Neural crest cell (in vitro differentiated cells): ENCODE results near the gene SLC5A10. TPM values are rescaled to one million over a fixed set of nuclear protein-coding genes. Genes with fewer than 3 reads are reported as not detected.
"Not testable (repeated sequence)": the region's sequence is repeated elsewhere in the genome, so short reads cannot be mapped to it uniquely, and the experiment has no call there.

ENCODE experiments used
- DNase-seq: peaks from one replicate; pipeline ENCODE4 v3.0.0; 2021; ENCODE audit warnings: low read depth, mixed read lengths, low spot score
- H3K27ac Mint-ChIP-seq: one replicate; pipeline ENCODE4 v1.8.0; 2021; ENCODE audit warnings: mild to moderate bottlenecking, mixed read lengths; ENCODE audit not compliant: unreplicated experiment
- H3K27me3 Mint-ChIP-seq: 2 replicates; pipeline ENCODE4 v1.8.0; 2021; ENCODE audit warnings: low read depth, mild to moderate bottlenecking, mixed read lengths
- H3K36me3 Mint-ChIP-seq: 2 replicates; pipeline ENCODE4 v1.8.0; 2021; ENCODE audit warnings: low read depth, mild to moderate bottlenecking, mixed read lengths
- H3K4me1 Mint-ChIP-seq: 2 replicates; pipeline ENCODE4 v1.8.0; 2021; ENCODE audit warnings: mixed read lengths
- H3K4me3 Mint-ChIP-seq: one replicate; pipeline ENCODE4 v1.8.0; 2021; ENCODE audit warnings: mild to moderate bottlenecking, mixed read lengths
- H3K9me3 Mint-ChIP-seq: 2 replicates; pipeline ENCODE4 v1.8.0; 2021; ENCODE audit warnings: mixed read lengths
- total RNA-seq: library from RNA; stranded (reverse); gene quantifications from 2 replicates; pipeline ENCODE4 v1.2.1, GENCODE V29; 2021
- TF ChIP-seq, protein P1 (sequence below): fragments of 200-600 bp; sonication (generic); conservative IDR thresholded peaks from 2 replicates; pipeline ENCODE4 v1.5.0; 2021; ENCODE audit warnings: antibody characterized with exemption, mild to moderate bottlenecking

The SLC5A10 gene
- total RNA-seq, 1 donor from 2014 or later, result not detected

DNA sequence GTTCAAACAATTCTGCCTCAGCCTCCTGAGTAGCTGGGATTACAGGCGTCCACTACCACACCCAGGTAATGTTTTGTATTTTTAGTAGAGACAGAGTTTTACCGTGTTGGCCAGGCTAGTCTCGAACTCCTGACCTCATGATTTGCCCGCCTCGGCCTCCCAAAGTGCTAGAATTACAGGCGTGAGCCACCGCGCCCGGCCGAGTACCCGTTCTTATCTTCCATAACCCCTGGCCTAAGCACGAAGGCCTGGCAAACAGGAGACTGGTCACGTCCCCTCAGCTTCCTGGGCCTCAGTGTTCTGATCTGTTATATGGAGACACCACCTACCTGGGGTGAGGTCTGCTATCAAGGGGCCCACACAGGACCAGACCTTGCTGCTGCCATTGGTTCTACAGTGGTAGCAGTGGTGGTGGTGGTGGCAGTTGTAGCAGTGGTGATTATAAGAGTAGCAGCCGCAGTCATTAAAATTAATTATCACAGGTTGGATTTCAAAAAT, 1.3 kb downstream of the SLC5A10 start:
- TF ChIP-seq, protein P1, sequence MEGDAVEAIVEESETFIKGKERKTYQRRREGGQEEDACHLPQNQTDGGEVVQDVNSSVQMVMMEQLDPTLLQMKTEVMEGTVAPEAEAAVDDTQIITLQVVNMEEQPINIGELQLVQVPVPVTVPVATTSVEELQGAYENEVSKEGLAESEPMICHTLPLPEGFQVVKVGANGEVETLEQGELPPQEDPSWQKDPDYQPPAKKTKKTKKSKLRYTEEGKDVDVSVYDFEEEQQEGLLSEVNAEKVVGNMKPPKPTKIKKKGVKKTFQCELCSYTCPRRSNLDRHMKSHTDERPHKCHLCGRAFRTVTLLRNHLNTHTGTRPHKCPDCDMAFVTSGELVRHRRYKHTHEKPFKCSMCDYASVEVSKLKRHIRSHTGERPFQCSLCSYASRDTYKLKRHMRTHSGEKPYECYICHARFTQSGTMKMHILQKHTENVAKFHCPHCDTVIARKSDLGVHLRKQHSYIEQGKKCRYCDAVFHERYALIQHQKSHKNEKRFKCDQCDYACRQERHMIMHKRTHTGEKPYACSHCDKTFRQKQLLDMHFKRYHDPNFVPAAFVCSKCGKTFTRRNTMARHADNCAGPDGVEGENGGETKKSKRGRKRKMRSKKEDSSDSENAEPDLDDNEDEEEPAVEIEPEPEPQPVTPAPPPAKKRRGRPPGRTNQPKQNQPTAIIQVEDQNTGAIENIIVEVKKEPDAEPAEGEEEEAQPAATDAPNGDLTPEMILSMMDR, result no peak
- Mint-ChIP-seq H3K4me3 (no peak overlapping the region), H3K9me3 (no peaks in the 10 kb centered on the region), H3K27ac (no peak overlapping the region), H3K4me1 (no peaks in the 10 kb centered on the region), H3K36me3 (no peaks in the 10 kb centered on the region), H3K27me3 (no peaks in the 10 kb centered on the region)
- no peak for DNase-seq

DNA sequence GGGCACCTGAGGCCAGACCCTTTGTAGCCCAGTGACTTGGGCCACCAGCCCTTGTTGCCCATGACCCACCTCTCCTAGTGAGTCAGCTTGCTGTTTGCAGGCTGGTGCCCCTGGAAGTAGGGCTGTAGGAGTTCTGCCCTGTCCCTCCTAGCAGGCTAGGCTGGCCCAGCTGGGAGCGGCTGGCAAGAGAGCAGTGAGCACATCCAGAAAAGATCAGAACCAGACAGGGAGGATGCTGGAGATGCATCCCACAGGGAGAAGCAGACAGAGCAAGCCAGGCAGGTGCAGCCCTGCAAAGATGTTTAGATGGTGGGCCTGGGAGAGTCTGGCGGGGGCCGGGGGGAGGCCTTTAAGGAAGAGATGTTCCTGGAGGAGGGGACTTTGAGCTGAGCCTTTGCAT, 2.4 kb downstream of the SLC5A10 start:
- Mint-ChIP-seq H3K4me1 (no peaks in the 10 kb centered on the region), H3K9me3 (no peaks in the 10 kb centered on the region), H3K27ac (peak overlapping the region; percentile 52), H3K27me3 (no peaks in the 10 kb centered on the region), H3K36me3 (no peaks in the 10 kb centered on the region), H3K4me3 (no peak overlapping the region)
- TF ChIP-seq, protein P1, result no peak
- DNase-seq, result no peak

DNA sequence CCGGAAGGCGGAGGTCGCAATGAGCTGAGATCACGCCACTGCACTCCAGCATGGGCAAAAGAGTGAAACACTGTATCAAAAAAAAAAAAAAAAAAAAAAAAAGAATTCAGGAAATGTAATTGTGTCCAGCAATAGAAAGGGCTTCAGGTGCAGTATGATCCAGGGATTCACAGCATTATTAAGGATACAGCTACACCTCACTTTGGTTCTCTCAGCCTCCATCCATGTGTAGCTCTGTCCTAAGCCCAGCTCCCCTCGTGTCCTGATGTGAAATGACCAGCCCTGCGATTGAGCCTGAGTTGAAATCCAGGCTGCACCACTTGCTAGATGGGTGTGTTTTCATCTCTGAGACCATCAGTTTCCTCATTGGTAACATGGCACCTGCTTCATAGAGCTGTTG, 3.0 kb downstream of the SLC5A10 start:
- Mint-ChIP-seq H3K9me3 (no peaks in the 10 kb centered on the region), H3K4me3 (no peak overlapping the region)

DNA sequence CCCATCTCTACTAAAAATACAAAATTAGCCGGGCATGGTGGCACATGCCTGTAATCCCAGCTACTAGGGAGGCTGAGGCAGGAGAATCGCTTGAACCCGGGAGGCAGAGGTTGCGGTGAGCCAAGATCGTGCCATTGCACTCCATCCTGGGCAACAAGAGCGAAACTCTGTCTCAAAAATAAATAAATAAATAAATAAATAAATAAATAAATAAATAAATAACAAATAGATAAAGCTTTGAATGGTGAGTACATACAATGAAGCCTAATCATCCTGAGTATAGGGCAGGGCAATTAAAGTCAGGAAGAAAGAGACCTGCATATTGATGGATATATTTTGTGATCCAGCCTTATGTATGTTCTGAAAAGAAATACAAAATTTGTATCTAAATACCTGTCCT, 4.1 kb downstream of the SLC5A10 start:
- not testable (repeated sequence) for H3K4me3 Mint-ChIP-seq, H3K27ac Mint-ChIP-seq, H3K9me3 Mint-ChIP-seq, H3K36me3 Mint-ChIP-seq, H3K27me3 Mint-ChIP-seq, H3K4me1 Mint-ChIP-seq, DNase-seq

More for the DNA sequence above, 3.0 kb downstream of the SLC5A10 start:
- Mint-ChIP-seq H3K4me1 (no peaks in the 10 kb centered on the region), H3K36me3 (no peaks in the 10 kb centered on the region), H3K27me3 (no peaks in the 10 kb centered on the region), H3K27ac (no peak overlapping the region)
- TF ChIP-seq, protein P1, result no peak
- DNase-seq, result no peak

DNA sequence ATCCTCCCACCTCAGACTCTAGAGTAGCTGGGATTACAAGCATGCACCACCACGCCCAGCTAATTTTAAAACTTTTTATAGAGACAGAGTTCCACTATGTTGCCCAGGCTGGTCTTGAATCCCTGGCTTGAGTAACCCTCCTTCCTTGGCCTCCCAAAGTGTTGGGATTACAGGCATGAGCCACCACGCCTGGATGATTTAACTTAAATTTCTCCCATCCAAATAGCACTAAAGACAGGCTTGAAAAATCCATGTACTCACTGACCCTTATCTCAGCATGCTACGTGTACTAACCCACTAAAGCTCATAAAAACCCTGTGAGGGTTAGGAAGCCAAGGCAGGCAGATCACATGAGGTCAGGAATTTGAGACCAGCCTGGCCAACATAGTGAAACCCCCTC, 4.6 kb downstream of the SLC5A10 start:
- DNase-seq, result no peak
- Mint-ChIP-seq H3K9me3 (no peaks in the 10 kb centered on the region), H3K4me3 (no peak overlapping the region), H3K36me3 (no peaks in the 10 kb centered on the region), H3K27me3 (no peaks in the 10 kb centered on the region), H3K4me1 (no peaks in the 10 kb centered on the region), H3K27ac (no peak overlapping the region)
- TF ChIP-seq, protein P1, result no peak

DNA sequence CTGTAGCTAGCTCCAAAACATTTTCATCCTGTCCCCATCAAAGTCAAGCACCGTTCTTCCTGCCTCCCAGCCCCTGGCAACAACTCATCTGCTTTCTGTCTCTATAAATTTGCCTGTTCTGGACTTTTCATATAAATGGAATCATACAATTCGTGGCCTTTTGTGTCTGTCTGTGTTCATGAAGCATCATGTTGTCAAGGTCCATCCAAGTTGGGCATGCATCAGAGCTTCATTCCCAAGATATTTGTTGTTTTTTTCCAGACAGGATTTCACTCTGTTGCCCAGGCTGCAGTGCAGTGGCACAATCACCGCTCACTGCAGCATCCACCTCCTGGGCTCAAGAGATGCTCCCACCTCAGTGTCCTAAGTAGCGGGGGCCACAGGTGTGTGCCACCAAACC, 5.9 kb downstream of the SLC5A10 start:
- Mint-ChIP-seq H3K4me3 (no peak overlapping the region), H3K27ac (no peak overlapping the region), H3K4me1 (peaks cover 6% of the 10 kb centered on the region), H3K36me3 (no peaks in the 10 kb centered on the region), H3K9me3 (no peaks in the 10 kb centered on the region), H3K27me3 (no peaks in the 10 kb centered on the region)
- no peak for DNase-seq
- TF ChIP-seq, protein P1, result no peak
